Gastroesophageal sphincter (tissue), 4 donors: Measurements from ENCODE around the gene ELMOD2. TPM values are rescaled to one million over a fixed set of nuclear protein-coding genes. Genes with fewer than 3 reads are reported as not detected.
"Not testable (repeated sequence)": the region's sequence is repeated elsewhere in the genome, so short reads cannot be mapped to it uniquely, and the experiment has no call there.

Experiments used
- ATAC-seq: fragments of 150-250 bp; one replicate; pipeline ENCODE4 v1.9.1; 2016; ENCODE audit warnings: mild to moderate bottlenecking, moderate library complexity
- H3K27ac ChIP-seq, 4 donors: fragments of 200-600 bp; sonication (generic) in 3 of 4; 1 replicate in 3 of 4; 2 replicates in 1 of 4; pipeline ENCODE4 v1.5.1; 2016 to 2019
- H3K27me3 ChIP-seq: fragments of 200-600 bp; sonication (generic); one replicate; pipeline ENCODE4 v1.5.1; 2019
- H3K36me3 ChIP-seq, 2 donors: fragments of 200-600 bp; sonication (generic); one replicate each; pipeline ENCODE4 v1.5.1; 2019; ENCODE audit warnings: control low read depth in 1 of 2
- H3K4me1 ChIP-seq, 3 donors: fragments of 200-600 bp; sonication (generic); 1 replicate in 2 of 3; 2 replicates in 1 of 3; pipeline ENCODE4 v1.5.1; 2016 to 2019; ENCODE audit warnings: control low read depth in 2 of 3
- H3K4me3 ChIP-seq, 2 donors: fragments of 200-600 bp; sonication (generic); one replicate each; pipeline ENCODE4 v1.5.1; 2019; ENCODE audit warnings: mild to moderate bottlenecking in 1 of 2, moderate library complexity in 1 of 2
- H3K9me3 ChIP-seq, 3 donors: fragments of 200-600 bp; sonication (generic); one replicate each; pipeline ENCODE4 v1.5.1; 2017 to 2019; ENCODE audit warnings: control low read depth in 2 of 3
- CTCF ChIP-seq, 4 experiments: fragments of 200-600 bp in 2 of 4; fragments of 450-650 bp in 2 of 4; sonication (generic) in 1 of 4; IDR thresholded peaks; one replicate each; pipeline ENCODE4 v1.5.1; 2017 to 2019; ENCODE audit warnings: antibody characterized with exemption in 4 of 4, mild to moderate bottlenecking in 2 of 4, moderate library complexity in 2 of 4
- EP300 ChIP-seq: sonication (generic); formaldehyde crosslinking; IDR thresholded peaks from one replicate; pipeline ENCODE4 v1.6.1; 2017; ENCODE audit warnings: antibody characterized with exemption, mild to moderate bottlenecking
- POLR2A ChIP-seq, 2 donors: fragments of 450-650 bp; IDR thresholded peaks; one replicate each; pipeline ENCODE4 v1.6.1; 2017; ENCODE audit warnings: antibody characterized with exemption in 2 of 2, mild to moderate bottlenecking in 2 of 2, moderate library complexity in 1 of 2
- POLR2AphosphoS5 ChIP-seq: sonication (generic); formaldehyde crosslinking; IDR thresholded peaks from one replicate; pipeline ENCODE4 v1.6.1; 2017; ENCODE audit warnings: antibody characterized with exemption
- WGBS, 2 donors: methylation state at CpG; one replicate each; pipeline ENCODE4 v1.1.5; 2018; ENCODE audit warnings: low coverage in 1 of 2; 5-methylcytosine and 5-hydroxymethylcytosine counted together
- total RNA-seq, 4 donors: library from RNA; depleted of rRNA; stranded (reverse); fragments of >200 nt; gene quantifications; one replicate each; pipeline ENCODE4 v1.1.0, GENCODE V29; 2016

The ELMOD2 gene
- total RNA-seq, 4 donors from 2014 or later: 14.1 to 25.2 (median 20.2) TPM

- Histone ChIP-seq H3K27ac (no peak within 1 kb of the TSS), H3K27me3 (peaks cover 55% of the 10 kb centered on the region), H3K9me3 (no peaks in the 10 kb centered on the region), H3K4me1 (peaks cover 0 to 9% (median 3%) of the 10 kb centered on the region in 3 donors), H3K4me3 (peak within 1 kb of the TSS in 1 of 2 donors; percentile 40), H3K36me3 (no peaks in the 10 kb centered on the region)
- ATAC-seq: no peak
- WGBS, 2 donors: 15 to 24% methylated on average over 5 to 31 of the region's 68 CpGs
- TF ChIP-seq POLR2AphosphoS5 (no peak), POLR2A (IDR thresholded peaks at IDR 0.05) (no peak), CTCF (IDR thresholded peaks at IDR 0.05) (no peak), EP300 (no peak)
These were observed 26.0 kb upstream of the ELMOD2 start, which contains the start of gene MGAT4D for GRCh38 chr4:140497747-140498636. Gene MGAT4D, minus strand, starts transcription at chr4:140498293. Its CDS starts 71 bp downstream, at chr4:140498222.

GRCh38 chr4:140499391-140499790, 24.6 kb upstream of the ELMOD2 start:
- Histone ChIP-seq H3K36me3 (no peaks in the 10 kb centered on the region), H3K27me3 (peaks cover 55% of the 10 kb centered on the region), H3K27ac (no peak overlapping the region), H3K9me3 (no peaks in the 10 kb centered on the region), H3K4me1 (peaks cover 0 to 9% (median 3%) of the 10 kb centered on the region in 3 donors), H3K4me3 (no peak overlapping the region)
- 94 to 100% methylated on average over 2 to 4 of the region's 4 CpGs for WGBS, 2 donors
- TF ChIP-seq POLR2AphosphoS5 (no peak), POLR2A (IDR thresholded peaks at IDR 0.05) (no peak), EP300 (no peak), CTCF (IDR thresholded peaks at IDR 0.05) (no peak)
- ATAC-seq: no peak

- peaks cover 10% of the 10 kb centered on the region for H3K27me3 ChIP-seq
- H3K4me3 ChIP-seq: no peak overlapping the region
- no peak overlapping the region for H3K27ac ChIP-seq
- TF ChIP-seq POLR2AphosphoS5: no peak
- TF ChIP-seq EP300: no peak
- TF ChIP-seq POLR2A (IDR thresholded peaks at IDR 0.05): no peak
- TF ChIP-seq CTCF (IDR thresholded peaks at IDR 0.05): no peak
- no peak for ATAC-seq
- no peaks in the 10 kb centered on the region for H3K9me3 ChIP-seq
- no peaks in the 10 kb centered on the region for H3K4me1 ChIP-seq
- no peaks in the 10 kb centered on the region for H3K36me3 ChIP-seq
These were observed 19.7 kb upstream of the ELMOD2 start for GRCh38 chr4:140504261-140504660.

GRCh38 chr4:140513765-140514164, 10.2 kb upstream of the ELMOD2 start:
- not testable (repeated sequence) for ATAC-seq, H3K27me3 ChIP-seq, H3K9me3 ChIP-seq, H3K4me1 ChIP-seq, H3K36me3 ChIP-seq, H3K4me3 ChIP-seq, H3K27ac ChIP-seq
- WGBS, 2 donors: 88 to 90% methylated on average over 3 to 4 of the region's 5 CpGs

- no peak for ATAC-seq
- 25 to 33% methylated on average over 1 of the region's 1 CpG for WGBS, 2 donors
These were observed 8.5 kb upstream of the ELMOD2 start for GRCh38 chr4:140515423-140515822.

More at GRCh38 chr4:140515423-140515822, 8.5 kb upstream of the ELMOD2 start:
- H3K27ac ChIP-seq: no peak overlapping the region
- TF ChIP-seq POLR2AphosphoS5 (no peak), CTCF (IDR thresholded peaks at IDR 0.05) (no peak), EP300 (no peak), POLR2A (IDR thresholded peaks at IDR 0.05) (no peak)
- no peaks in the 10 kb centered on the region for H3K9me3 ChIP-seq
- no peaks in the 10 kb centered on the region for H3K27me3 ChIP-seq
- no peaks in the 10 kb centered on the region for H3K36me3 ChIP-seq
- no peak overlapping the region for H3K4me3 ChIP-seq
- no peaks in the 10 kb centered on the region for H3K4me1 ChIP-seq
